ENCODE results near the gene CYB5R3. TPM values are rescaled to one million over a fixed set of nuclear protein-coding genes. Genes with fewer than 3 reads are reported as not detected.

Gene CYB5R3
- total and polyA plus RNA-seq, 4 donors: 49.4 to 210 (median 134) TPM

DNA sequence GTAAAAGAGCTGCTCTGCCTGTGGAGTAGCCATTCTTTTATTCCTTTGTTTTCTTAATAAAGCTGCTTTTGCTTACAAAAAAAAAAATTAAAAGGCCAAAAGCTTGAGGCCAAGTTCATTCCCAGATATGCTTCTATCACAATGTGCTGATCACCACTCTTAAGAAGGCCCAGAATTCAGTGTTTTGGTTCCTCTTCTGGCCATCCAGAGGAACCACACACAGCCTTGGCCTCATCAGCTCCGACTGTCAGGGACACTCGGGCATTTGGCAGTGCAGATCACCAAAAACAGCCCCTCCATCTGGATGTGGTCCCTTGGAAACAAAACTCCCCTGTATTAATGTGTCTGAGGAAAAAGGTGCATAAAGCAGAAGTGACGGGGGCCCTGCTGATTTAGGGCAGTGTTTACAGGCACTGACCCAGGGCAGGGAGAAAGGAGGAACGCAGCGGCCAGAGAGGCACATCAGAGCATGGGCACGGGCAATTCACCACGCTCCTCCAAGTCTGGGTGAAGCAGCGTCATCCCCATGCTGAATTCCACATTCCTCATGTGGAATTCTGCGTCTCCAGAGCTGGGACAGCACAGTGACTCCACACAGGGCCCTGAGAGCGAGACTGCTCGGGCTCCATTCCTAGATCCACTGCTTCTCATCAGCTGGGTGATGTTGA, 52.2 kb downstream of the CYB5R3 start:
- Histone ChIP-seq H3K27ac (ENCODE audit: low read depth in 1 of 2, low read length in 2 of 2) (no peak overlapping the region), H3K4me1 (ENCODE audit: control insufficient read depth in 4 of 4, insufficient read depth in 4 of 4, low read length in 3 of 4) (peaks cover 0 to 3% (median under 1%) of the 10 kb centered on the region in 4 donors), H3K4me3 (ENCODE audit: low read depth in 1 of 3, low read length in 3 of 3) (no peak overlapping the region), H3K27me3 (ENCODE audit: control insufficient read depth in 4 of 4, insufficient read depth in 4 of 4, low read length in 3 of 4) (no peaks in the 10 kb centered on the region), H3K36me3 (ENCODE audit: control insufficient read depth in 4 of 4, insufficient read depth in 3 of 4, low read depth in 1 of 4, low read length in 3 of 4) (peaks cover 29 to 77% (median 62%) of the 10 kb centered on the region in 4 donors), H3K9ac (ENCODE audit: low read depth in 1 of 2, low read length in 2 of 2) (no peak overlapping the region), H3K9me3 (ENCODE audit: control insufficient read depth in 4 of 4, low read length in 3 of 4) (no peaks in the 10 kb centered on the region)
- TF ChIP-seq EGR1 (IDR thresholded peaks at IDR 0.05; ENCODE audit: low read depth in 2 of 2) (no peak), JUND (IDR thresholded peaks at IDR 0.05) (no peak), YY1 (IDR thresholded peaks at IDR 0.05) (no peak)
- 93% methylated on average over 11 of the region's 11 CpGs for WGBS
- DNase-seq (ENCODE audit: low spot score): no peak

DNA sequence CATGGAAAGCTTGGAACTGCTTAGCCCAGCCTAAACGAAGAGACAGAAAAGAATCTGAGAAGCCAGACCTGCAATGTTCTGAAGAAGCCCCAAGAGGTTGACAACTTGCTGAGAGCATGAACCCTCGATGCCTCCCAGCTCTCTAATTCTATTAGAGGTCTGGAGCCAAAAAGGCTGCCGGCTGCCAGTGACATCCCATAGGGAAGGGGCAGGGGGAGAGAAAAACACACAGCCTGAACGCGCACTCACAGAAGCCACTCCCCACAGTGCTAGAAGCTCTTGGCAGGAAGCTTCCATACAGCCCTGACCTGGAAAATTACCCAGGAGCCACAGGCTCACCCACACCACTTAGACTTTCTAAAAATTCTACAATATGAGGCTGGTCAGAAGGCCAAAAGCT, 52.9 kb downstream of the CYB5R3 start:
- Histone ChIP-seq H3K27ac (ENCODE audit: low read depth in 1 of 2, low read length in 2 of 2) (no peak overlapping the region), H3K9me3 (ENCODE audit: control insufficient read depth in 4 of 4, low read length in 3 of 4) (no peaks in the 10 kb centered on the region), H3K4me1 (ENCODE audit: control insufficient read depth in 4 of 4, insufficient read depth in 4 of 4, low read length in 3 of 4) (no peaks in the 10 kb centered on the region), H3K4me3 (ENCODE audit: low read depth in 1 of 3, low read length in 3 of 3) (no peak overlapping the region), H3K36me3 (ENCODE audit: control insufficient read depth in 4 of 4, insufficient read depth in 3 of 4, low read depth in 1 of 4, low read length in 3 of 4) (peaks cover 34 to 79% (median 63%) of the 10 kb centered on the region in 4 donors), H3K9ac (ENCODE audit: low read depth in 1 of 2, low read length in 2 of 2) (no peak overlapping the region), H3K27me3 (ENCODE audit: control insufficient read depth in 4 of 4, insufficient read depth in 4 of 4, low read length in 3 of 4) (no peaks in the 10 kb centered on the region)
- TF ChIP-seq JUND (IDR thresholded peaks at IDR 0.05) (no peak), SP1 (IDR thresholded peaks at IDR 0.05) (no peak), GABPA (IDR thresholded peaks at IDR 0.05 in 1 of 2, conservative IDR thresholded peaks at IDR 0.05 in 1 of 2) (no peak), YY1 (IDR thresholded peaks at IDR 0.05) (no peak), TAF1 (conservative IDR thresholded peaks at IDR 0.05) (no peak), EGR1 (IDR thresholded peaks at IDR 0.05; ENCODE audit: low read depth in 2 of 2) (no peak), FOXA2 (IDR thresholded peaks at IDR 0.05) (no peak), HNF4A (conservative IDR thresholded peaks at IDR 0.05) (no peak), FOXA1 (IDR thresholded peaks at IDR 0.05) (no peak)
- TF ChIP-seq, protein P1, sequence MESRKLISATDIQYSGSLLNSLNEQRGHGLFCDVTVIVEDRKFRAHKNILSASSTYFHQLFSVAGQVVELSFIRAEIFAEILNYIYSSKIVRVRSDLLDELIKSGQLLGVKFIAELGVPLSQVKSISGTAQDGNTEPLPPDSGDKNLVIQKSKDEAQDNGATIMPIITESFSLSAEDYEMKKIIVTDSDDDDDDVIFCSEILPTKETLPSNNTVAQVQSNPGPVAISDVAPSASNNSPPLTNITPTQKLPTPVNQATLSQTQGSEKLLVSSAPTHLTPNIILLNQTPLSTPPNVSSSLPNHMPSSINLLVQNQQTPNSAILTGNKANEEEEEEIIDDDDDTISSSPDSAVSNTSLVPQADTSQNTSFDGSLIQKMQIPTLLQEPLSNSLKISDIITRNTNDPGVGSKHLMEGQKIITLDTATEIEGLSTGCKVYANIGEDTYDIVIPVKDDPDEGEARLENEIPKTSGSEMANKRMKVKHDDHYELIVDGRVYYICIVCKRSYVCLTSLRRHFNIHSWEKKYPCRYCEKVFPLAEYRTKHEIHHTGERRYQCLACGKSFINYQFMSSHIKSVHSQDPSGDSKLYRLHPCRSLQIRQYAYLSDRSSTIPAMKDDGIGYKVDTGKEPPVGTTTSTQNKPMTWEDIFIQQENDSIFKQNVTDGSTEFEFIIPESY (IDR thresholded peaks at IDR 0.05): no peak
- TF ChIP-seq, protein P2, sequence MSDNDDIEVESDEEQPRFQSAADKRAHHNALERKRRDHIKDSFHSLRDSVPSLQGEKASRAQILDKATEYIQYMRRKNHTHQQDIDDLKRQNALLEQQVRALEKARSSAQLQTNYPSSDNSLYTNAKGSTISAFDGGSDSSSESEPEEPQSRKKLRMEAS (IDR thresholded peaks at IDR 0.05): no peak
- TF ChIP-seq, protein P3, sequence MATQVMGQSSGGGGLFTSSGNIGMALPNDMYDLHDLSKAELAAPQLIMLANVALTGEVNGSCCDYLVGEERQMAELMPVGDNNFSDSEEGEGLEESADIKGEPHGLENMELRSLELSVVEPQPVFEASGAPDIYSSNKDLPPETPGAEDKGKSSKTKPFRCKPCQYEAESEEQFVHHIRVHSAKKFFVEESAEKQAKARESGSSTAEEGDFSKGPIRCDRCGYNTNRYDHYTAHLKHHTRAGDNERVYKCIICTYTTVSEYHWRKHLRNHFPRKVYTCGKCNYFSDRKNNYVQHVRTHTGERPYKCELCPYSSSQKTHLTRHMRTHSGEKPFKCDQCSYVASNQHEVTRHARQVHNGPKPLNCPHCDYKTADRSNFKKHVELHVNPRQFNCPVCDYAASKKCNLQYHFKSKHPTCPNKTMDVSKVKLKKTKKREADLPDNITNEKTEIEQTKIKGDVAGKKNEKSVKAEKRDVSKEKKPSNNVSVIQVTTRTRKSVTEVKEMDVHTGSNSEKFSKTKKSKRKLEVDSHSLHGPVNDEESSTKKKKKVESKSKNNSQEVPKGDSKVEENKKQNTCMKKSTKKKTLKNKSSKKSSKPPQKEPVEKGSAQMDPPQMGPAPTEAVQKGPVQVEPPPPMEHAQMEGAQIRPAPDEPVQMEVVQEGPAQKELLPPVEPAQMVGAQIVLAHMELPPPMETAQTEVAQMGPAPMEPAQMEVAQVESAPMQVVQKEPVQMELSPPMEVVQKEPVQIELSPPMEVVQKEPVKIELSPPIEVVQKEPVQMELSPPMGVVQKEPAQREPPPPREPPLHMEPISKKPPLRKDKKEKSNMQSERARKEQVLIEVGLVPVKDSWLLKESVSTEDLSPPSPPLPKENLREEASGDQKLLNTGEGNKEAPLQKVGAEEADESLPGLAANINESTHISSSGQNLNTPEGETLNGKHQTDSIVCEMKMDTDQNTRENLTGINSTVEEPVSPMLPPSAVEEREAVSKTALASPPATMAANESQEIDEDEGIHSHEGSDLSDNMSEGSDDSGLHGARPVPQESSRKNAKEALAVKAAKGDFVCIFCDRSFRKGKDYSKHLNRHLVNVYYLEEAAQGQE (IDR thresholded peaks at IDR 0.05): no peak
- TF ChIP-seq, protein P4, sequence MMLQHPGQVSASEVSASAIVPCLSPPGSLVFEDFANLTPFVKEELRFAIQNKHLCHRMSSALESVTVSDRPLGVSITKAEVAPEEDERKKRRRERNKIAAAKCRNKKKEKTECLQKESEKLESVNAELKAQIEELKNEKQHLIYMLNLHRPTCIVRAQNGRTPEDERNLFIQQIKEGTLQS (IDR thresholded peaks at IDR 0.05): no peak
- 84% methylated on average over 5 of the region's 5 CpGs for WGBS
- DNase-seq (ENCODE audit: low spot score): no peak

Measured in liver (tissue), 9 donors.